Astrocyte of the cerebellum (primary cell): ENCODE results near the gene OAS1.
"Not testable (repeated sequence)": the region's sequence is repeated elsewhere in the genome, so short reads cannot be mapped to it uniquely, and the experiment has no call there.

ENCODE experiments used
- DNase-seq: peaks from one replicate; pipeline ENCODE4 v3.0.0-alpha.2; 2011; ENCODE audit warnings: low read depth
- H3K4me3 ChIP-seq: 2 replicates; pipeline ENCODE4 v1.5.1; 2011; ENCODE audit warnings: mild to moderate bottlenecking, low read depth, low read length, moderate library complexity
- in situ Hi-C: cut with HindIII; loops from 2 replicates; pipeline ENCODE4 v1.10.0; 2017; ENCODE audit warnings: low sequenced_read_pairs
- TF ChIP-seq, protein P1 (sequence below): IDR thresholded peaks from 2 replicates; pipeline ENCODE4 v1.5.1; 2012; ENCODE audit warnings: low read length, low read depth, moderate library complexity, mild to moderate bottlenecking; ENCODE audit errors: missing control alignments

Gene OAS1

DNA sequence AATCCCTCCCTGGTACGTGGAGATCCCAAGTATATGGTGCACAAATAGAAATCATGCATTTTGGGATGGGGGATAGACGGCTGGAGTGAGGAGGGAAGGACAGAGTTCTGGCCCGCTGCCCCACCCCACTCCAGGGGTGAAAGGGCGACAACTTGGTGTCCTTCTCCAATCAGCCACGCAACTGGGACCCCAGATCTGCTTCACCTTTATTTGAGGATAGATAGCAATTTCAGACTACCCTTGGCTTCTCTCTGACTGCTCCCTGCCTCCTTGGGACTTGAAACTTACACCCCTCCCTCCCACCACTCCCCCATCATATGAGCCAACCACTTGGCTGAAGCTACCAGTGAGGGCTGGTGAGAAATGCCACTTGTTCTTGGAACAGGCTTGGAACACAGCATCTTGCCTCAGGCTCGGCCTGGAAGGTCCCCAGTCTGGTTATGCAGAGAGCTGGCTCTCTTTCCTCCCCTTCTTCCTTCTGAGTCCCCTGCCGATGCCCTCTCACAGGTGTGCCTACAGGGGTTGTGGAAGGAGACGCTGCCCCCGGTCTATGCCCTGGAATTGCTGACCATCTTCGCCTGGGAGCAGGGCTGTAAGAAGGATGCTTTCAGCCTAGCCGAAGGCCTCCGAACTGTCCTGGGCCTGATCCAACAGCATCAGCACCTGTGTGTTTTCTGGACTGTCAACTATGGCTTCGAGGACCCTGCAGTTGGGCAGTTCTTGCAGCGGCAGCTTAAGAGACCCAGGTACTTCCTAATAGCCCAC lies 39.7 kb downstream of the OAS1 start:
- H3K4me3 ChIP-seq, result no peak overlapping the region
- in situ Hi-C loops, result no loop called here
- DNase-seq, result no peak
- TF ChIP-seq, protein P1, sequence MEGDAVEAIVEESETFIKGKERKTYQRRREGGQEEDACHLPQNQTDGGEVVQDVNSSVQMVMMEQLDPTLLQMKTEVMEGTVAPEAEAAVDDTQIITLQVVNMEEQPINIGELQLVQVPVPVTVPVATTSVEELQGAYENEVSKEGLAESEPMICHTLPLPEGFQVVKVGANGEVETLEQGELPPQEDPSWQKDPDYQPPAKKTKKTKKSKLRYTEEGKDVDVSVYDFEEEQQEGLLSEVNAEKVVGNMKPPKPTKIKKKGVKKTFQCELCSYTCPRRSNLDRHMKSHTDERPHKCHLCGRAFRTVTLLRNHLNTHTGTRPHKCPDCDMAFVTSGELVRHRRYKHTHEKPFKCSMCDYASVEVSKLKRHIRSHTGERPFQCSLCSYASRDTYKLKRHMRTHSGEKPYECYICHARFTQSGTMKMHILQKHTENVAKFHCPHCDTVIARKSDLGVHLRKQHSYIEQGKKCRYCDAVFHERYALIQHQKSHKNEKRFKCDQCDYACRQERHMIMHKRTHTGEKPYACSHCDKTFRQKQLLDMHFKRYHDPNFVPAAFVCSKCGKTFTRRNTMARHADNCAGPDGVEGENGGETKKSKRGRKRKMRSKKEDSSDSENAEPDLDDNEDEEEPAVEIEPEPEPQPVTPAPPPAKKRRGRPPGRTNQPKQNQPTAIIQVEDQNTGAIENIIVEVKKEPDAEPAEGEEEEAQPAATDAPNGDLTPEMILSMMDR, result no peak

DNA sequence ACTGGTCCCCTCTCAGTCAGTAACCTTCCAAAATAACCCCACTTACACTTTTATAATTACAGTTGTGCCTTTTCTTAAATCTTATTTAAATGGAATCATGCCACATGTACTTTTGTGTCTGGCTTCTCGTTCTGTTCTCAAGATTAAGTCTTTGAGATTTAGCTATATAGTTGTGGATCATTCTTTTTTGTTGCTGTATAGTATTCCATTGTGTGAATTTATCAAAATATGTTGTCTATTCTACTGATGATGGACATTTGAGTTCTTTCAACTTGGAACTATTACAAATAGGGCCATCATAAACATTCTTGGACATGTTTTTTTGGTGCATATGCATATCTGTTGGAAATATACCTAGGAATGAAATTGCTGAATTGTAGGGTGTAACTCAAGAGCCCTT lies 40.6 kb downstream of the OAS1 start:
- in situ Hi-C loops, result no loop called here
- DNase-seq, result no peak
- H3K4me3 ChIP-seq, result no peak overlapping the region
- TF ChIP-seq, protein P1, result no peak

DNA sequence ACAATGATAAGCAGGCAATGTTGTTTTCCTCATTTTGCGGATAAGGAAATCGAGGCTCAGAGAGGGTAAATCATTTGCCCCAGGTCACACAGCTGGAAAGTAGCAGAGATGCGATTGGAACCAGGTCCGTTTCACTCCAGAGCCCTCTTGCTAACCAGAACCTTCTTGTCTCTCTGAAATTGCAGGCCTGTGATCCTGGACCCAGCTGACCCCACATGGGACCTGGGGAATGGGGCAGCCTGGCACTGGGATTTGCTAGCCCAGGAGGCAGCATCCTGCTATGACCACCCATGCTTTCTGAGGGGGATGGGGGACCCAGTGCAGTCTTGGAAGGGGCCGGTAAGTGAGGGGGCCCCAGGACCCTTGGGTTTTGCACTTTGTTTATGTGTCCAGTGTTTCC lies 41.0 kb downstream of the OAS1 start:
- in situ Hi-C loops, result no loop called here
- no peak overlapping the region for H3K4me3 ChIP-seq
- TF ChIP-seq, protein P1, result no peak
- DNase-seq, result no peak

DNA sequence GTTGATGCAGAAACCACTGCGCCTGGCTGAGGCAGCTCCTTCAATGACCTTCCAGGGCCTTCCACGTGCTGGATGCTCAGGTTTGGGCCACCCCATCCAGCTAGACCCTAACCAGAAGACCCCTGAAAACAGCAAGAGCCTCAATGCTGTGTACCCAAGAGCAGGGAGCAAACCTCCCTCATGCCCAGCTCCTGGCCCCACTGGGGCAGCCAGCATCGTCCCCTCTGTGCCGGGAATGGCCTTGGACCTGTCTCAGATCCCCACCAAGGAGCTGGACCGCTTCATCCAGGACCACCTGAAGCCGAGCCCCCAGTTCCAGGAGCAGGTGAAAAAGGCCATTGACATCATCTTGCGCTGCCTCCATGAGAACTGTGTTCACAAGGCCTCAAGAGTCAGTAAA lies 42.0 kb downstream of the OAS1 start:
- no peak for DNase-seq
- in situ Hi-C loops, result no loop called here
- TF ChIP-seq, protein P1, result no peak
- no peak overlapping the region for H3K4me3 ChIP-seq

DNA sequence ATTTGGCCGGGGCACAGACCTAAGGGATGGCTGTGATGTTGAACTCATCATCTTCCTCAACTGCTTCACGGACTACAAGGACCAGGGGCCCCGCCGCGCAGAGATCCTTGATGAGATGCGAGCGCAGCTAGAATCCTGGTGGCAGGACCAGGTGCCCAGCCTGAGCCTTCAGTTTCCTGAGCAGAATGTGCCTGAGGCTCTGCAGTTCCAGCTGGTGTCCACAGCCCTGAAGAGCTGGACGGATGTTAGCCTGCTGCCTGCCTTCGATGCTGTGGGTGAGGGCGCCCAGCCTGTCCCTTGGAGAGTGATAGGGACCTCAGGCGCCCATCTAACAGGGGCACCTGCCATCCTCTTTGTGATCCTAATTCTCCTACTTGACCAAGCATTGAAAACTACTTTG lies 43.9 kb downstream of the OAS1 start:
- TF ChIP-seq, protein P1, result no peak
- no peak overlapping the region for H3K4me3 ChIP-seq
- in situ Hi-C loops, result no loop called here
- no peak for DNase-seq

DNA sequence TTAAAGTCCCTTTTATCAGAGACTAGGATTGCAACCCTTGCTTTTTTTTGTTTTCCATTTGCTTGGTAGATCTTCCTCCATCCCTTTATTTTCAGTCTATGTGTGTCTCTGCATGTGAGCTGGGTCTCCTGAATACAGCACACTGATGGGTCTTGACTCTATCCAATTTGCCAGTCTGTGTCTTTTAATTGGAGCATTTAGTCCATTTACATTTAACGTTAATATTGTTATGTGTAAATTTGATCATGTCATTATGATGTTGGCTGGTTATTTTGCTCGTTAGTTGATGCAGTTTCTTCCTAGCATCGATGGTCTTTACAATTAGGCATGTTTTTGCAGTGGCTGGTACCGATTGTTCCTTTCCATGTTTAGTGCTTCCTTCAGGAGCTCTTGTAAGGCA lies 50.4 kb downstream of the OAS1 start:
- H3K4me3 ChIP-seq, DNase-seq, in situ Hi-C loops: not testable (repeated sequence)

DNA sequence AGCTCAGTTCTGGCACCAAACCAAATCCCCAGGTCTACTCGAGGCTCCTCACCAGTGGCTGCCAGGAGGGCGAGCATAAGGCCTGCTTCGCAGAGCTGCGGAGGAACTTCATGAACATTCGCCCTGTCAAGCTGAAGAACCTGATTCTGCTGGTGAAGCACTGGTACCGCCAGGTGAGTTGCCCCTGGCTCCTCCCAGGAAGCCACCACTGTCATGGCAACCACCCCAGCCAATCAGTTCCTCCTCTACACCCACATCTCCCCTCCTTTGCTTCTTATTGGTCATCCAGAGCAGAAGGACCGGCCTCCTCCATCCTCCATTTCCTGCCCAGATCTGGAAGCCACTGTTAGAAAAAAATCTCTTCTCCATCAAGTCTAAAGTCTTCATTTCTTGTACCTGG lies 54.3 kb downstream of the OAS1 start:
- no peak for DNase-seq
- in situ Hi-C loops, result no loop called here
- TF ChIP-seq, protein P1, result no peak
- no peak overlapping the region for H3K4me3 ChIP-seq
